ENCODE results near the gene FCF1. TPM values are rescaled to one million over a fixed set of nuclear protein-coding genes. Genes with fewer than 3 reads are reported as not detected.

FCF1 gene
- total RNA-seq, 2 donors from 2014 or later, result 4.9 to 19.2 TPM

- TF ChIP-seq POLR2A (IDR thresholded peaks at IDR 0.05) (no peak), CTCF (IDR thresholded peaks at IDR 0.05) (no peak)
- intact Hi-C loops (cut with DNase I), result no loop called here
- DNase-seq, result no peak
- no peaks in the 10 kb centered on the region for H3K9me3 ChIP-seq
- H3K4me3 ChIP-seq, result no peak overlapping the region
- no peak for ATAC-seq
- H3K4me1 ChIP-seq, result peaks cover 5% of the 10 kb centered on the region
- WGBS, 2 donors, result 19 to 22% methylated on average over 3 of the region's 3 CpGs
- H3K27ac ChIP-seq, result no peak overlapping the region
- H3K36me3 ChIP-seq (replicated peaks in 1 of 2; ENCODE audit: insufficient read depth in 1 of 2, low read depth in 2 of 2), result peaks cover 0 to 12% of the 10 kb centered on the region in 2 donors
- no peaks in the 10 kb centered on the region for H3K27me3 ChIP-seq
Observed at GRCh38 chr14:74685921-74686678, 26.8 kb upstream of the FCF1 start.

GRCh38 chr14:74691456-74691855 lies 21.5 kb upstream of the FCF1 start:
- TF ChIP-seq POLR2A (IDR thresholded peaks at IDR 0.05) (no peak), CTCF (IDR thresholded peaks at IDR 0.05) (no peak)
- no peaks in the 10 kb centered on the region for H3K36me3 ChIP-seq (replicated peaks in 1 of 2; ENCODE audit: insufficient read depth in 1 of 2, low read depth in 2 of 2)
- DNase-seq, result no peak
- H3K27ac ChIP-seq, result no peak overlapping the region
- no peaks in the 10 kb centered on the region for H3K27me3 ChIP-seq
- intact Hi-C loops (cut with DNase I), result no loop called here
- no peak for ATAC-seq
- 65 to 74% methylated on average over 2 of the region's 2 CpGs for WGBS, 2 donors
- no peak overlapping the region for H3K4me3 ChIP-seq
- peaks cover 1% of the 10 kb centered on the region for H3K4me1 ChIP-seq
- H3K9me3 ChIP-seq, result no peaks in the 10 kb centered on the region

- Histone ChIP-seq H3K9me3 (no peaks in the 10 kb centered on the region), H3K36me3 (replicated peaks in 1 of 2; ENCODE audit: insufficient read depth in 1 of 2, low read depth in 2 of 2) (no peaks in the 10 kb centered on the region)
- WGBS, 2 donors, result 88 to 93% methylated on average over 3 of the region's 3 CpGs
Observed at GRCh38 chr14:74693191-74693590, 19.8 kb upstream of the FCF1 start.

GRCh38 chr14:74695406-74695805 lies 17.5 kb upstream of the FCF1 start:
- no peak for ATAC-seq
- intact Hi-C loops (cut with DNase I), result no loop called here

More at GRCh38 chr14:74693191-74693590, 19.8 kb upstream of the FCF1 start:
- no peak for ATAC-seq
- H3K4me1 ChIP-seq, result no peaks in the 10 kb centered on the region
- DNase-seq, result no peak
- no peak overlapping the region for H3K27ac ChIP-seq
- no peak for TF ChIP-seq CTCF (IDR thresholded peaks at IDR 0.05)
- no peak for TF ChIP-seq POLR2A (IDR thresholded peaks at IDR 0.05)
- intact Hi-C loops (cut with DNase I), result no loop called here
- H3K4me3 ChIP-seq, result no peak overlapping the region
- H3K27me3 ChIP-seq, result no peaks in the 10 kb centered on the region

More at GRCh38 chr14:74695406-74695805, 17.5 kb upstream of the FCF1 start:
- no peaks in the 10 kb centered on the region for H3K4me1 ChIP-seq
- no peak overlapping the region for H3K4me3 ChIP-seq
- TF ChIP-seq POLR2A (IDR thresholded peaks at IDR 0.05), result no peak
- TF ChIP-seq CTCF (IDR thresholded peaks at IDR 0.05), result no peak
- H3K27ac ChIP-seq, result no peak overlapping the region
- no peaks in the 10 kb centered on the region for H3K27me3 ChIP-seq
- H3K36me3 ChIP-seq (replicated peaks in 1 of 2; ENCODE audit: insufficient read depth in 1 of 2, low read depth in 2 of 2), result no peaks in the 10 kb centered on the region
- 89 to 96% methylated on average over 4 of the region's 4 CpGs for WGBS, 2 donors
- H3K9me3 ChIP-seq, result no peaks in the 10 kb centered on the region
- no peak for DNase-seq
